HCT116 (cell line): Measurements from ENCODE around the gene ARHGEF37. TPM values are rescaled to one million over a fixed set of nuclear protein-coding genes. Genes with fewer than 3 reads are reported as not detected.

Experiments used
- ATAC-seq: fragments of 200-7000 bp; cut with Tn5 transposase; 2 replicates; pipeline ENCODE4 v1.9.1; 2020; ENCODE audit warnings: mild to moderate bottlenecking, moderate library complexity
- BruUV-seq: library from RNA; stranded (reverse); fragments of 400-500 nt; replicated peaks from 2 replicates; lab custom pipeline; 2021; lab: Mats Ljungman, UMichigan
- CTCF ChIA-PET: fragments of 300-600 bp; sonication (Branson Sonifier 250); formaldehyde crosslinking; loops from one replicate; lab custom pipeline; 2021; ENCODE audit warnings: antibody characterized with exemption; lab: Charles Lee
- POLR2A ChIA-PET: fragments of 300-600, 350-600 bp; sonication (Branson Sonifier 250); formaldehyde crosslinking; loops from one replicate; lab custom pipeline; 2021; ENCODE audit warnings: antibody characterized with exemption; lab: Charles Lee
- RAD21 ChIA-PET, 2 experiments: fragments of 300-600 bp; sonication (Branson Sonifier 250); formaldehyde crosslinking; loops; one replicate each; lab custom pipeline; 2023; ENCODE audit warnings: low total read pairs in 2 of 2; ENCODE audit not compliant: uncharacterized antibody in 2 of 2, unreplicated experiment in 2 of 2, low non-redundant PET in 1 of 2; lab: Charles Lee
- DNase-seq: peaks from one replicate; pipeline ENCODE4 v3.0.0-alpha.2; 2010; ENCODE audit warnings: low read depth, low spot score
- H2AFZ ChIP-seq: fragments of 200-600 bp; shearing (Covaris generic), sonication (generic); 2 replicates; pipeline ENCODE4 v1.6.1; 2017; ENCODE audit warnings: low read depth, mixed run types, mixed read lengths, antibody characterized with exemption, low read length; ENCODE audit not compliant: poor library complexity, severe bottlenecking
- H3K27ac ChIP-seq: 2 replicates; pipeline ENCODE4 v1.5.1; 2012; ENCODE audit warnings: low read depth, low read length
- H3K27me3 ChIP-seq: fragments of 200-600 bp; sonication (generic); 2 replicates; pipeline ENCODE4 v1.6.1; 2016; ENCODE audit warnings: mixed run types, low read length, mixed read lengths; ENCODE audit not compliant: insufficient read depth
- H3K36me3 ChIP-seq, 2 experiments: fragments of 200-500 bp in 1 of 2; fragments of 200-600 bp in 1 of 2; sonication (Bioruptor generic) in 1 of 2; sonication (generic) in 1 of 2; 2 replicates each; pipeline versions ENCODE4 v1.5.1 to v1.6.1; 2014 to 2016; ENCODE audit warnings: low read length in 2 of 2, inconsistent platforms in 1 of 2, mixed read lengths in 1 of 2, mixed run types in 1 of 2; ENCODE audit not compliant: insufficient read depth in 2 of 2, control insufficient read depth in 1 of 2
- H3K4me1 ChIP-seq, 2 experiments: fragments of 200-600 bp in 1 of 2; sonication (generic) in 1 of 2; 2 replicates each; pipeline versions ENCODE4 v1.5.1 to v1.6.1; 2012 to 2017; ENCODE audit warnings: low read length in 2 of 2, inconsistent platforms in 1 of 2, mild to moderate bottlenecking in 1 of 2, mixed read lengths in 1 of 2, mixed run types in 1 of 2, moderate library complexity in 1 of 2; ENCODE audit not compliant: insufficient read depth in 2 of 2, control insufficient read depth in 1 of 2
- H3K4me2 ChIP-seq: fragments of 200-600 bp; sonication (generic); 2 replicates; pipeline ENCODE4 v1.6.1; 2017; ENCODE audit warnings: mixed run types, low read length, mixed read lengths
- H3K4me3 ChIP-seq, 2 experiments: fragments of 200-600 bp in 1 of 2; sonication (generic) in 1 of 2; replicated peaks in 1 of 2; 2 replicates each; pipeline ENCODE4 v1.5.1; 2011 to 2016; ENCODE audit warnings: low read length in 2 of 2, control low read depth in 1 of 2, low read depth in 1 of 2, mild to moderate bottlenecking in 1 of 2, mixed read lengths in 1 of 2, mixed run types in 1 of 2
- H3K79me2 ChIP-seq: fragments of 200-600 bp; sonication (generic); 2 replicates; pipeline ENCODE4 v1.6.1; 2017; ENCODE audit warnings: mild to moderate bottlenecking, mixed run types, low read length, moderate library complexity, mixed read lengths; ENCODE audit not compliant: insufficient read depth
- H3K9ac ChIP-seq: fragments of 200-600 bp; sonication (generic); 2 replicates; pipeline ENCODE4 v1.6.1; 2016; ENCODE audit warnings: low read length, mixed read lengths
- H3K9me2 ChIP-seq: fragments of 200-600 bp; sonication (generic), shearing (Covaris generic); 2 replicates; pipeline ENCODE4 v1.6.1; 2017; ENCODE audit warnings: mixed run types, mild to moderate bottlenecking, moderate library complexity; ENCODE audit not compliant: insufficient read depth
- H3K9me3 ChIP-seq, 2 experiments: fragments of 200-500 bp in 1 of 2; fragments of 200-600 bp in 1 of 2; sonication (Bioruptor generic) in 1 of 2; sonication (generic) in 1 of 2; 2 replicates each; pipeline ENCODE4 v1.6.1; 2014 to 2017; ENCODE audit warnings: low read length in 2 of 2, mixed read lengths in 2 of 2, inconsistent platforms in 1 of 2, low read depth in 1 of 2, mild to moderate bottlenecking in 1 of 2, mixed run types in 1 of 2, moderate library complexity in 1 of 2; ENCODE audit not compliant: control insufficient read depth in 1 of 2, insufficient read depth in 1 of 2
- H4K20me1 ChIP-seq: fragments of 200-600 bp; sonication (generic), shearing (Covaris generic); 2 replicates; pipeline ENCODE4 v1.6.1; 2017; ENCODE audit warnings: mixed run types, mild to moderate bottlenecking, moderate library complexity; ENCODE audit not compliant: insufficient read depth
- CTCF ChIP-seq, 3 experiments: fragments of 200-600 bp in 1 of 3; sonication (generic) in 1 of 3; IDR thresholded peaks in 2 of 3; conservative IDR thresholded peaks in 1 of 3; 2 replicates each; pipeline ENCODE4 v1.5.1; 2012 to 2017; ENCODE audit warnings: low read depth in 2 of 3, low read length in 2 of 3, antibody characterized with exemption in 1 of 3, borderline replicate concordance in 1 of 3, control low read depth in 1 of 3, mild to moderate bottlenecking in 1 of 3, mixed read lengths in 1 of 3, mixed run types in 1 of 3, moderate library complexity in 1 of 3; ENCODE audit not compliant: insufficient read depth in 1 of 3
- EGR1 ChIP-seq: IDR thresholded peaks from 2 replicates; pipeline ENCODE4 v1.6.1; 2012; ENCODE audit warnings: low read depth
- ELF1 ChIP-seq: IDR thresholded peaks from 2 replicates; pipeline ENCODE4 v1.6.1; 2012; ENCODE audit warnings: low read depth, borderline replicate concordance
- EZH2phosphoT487 ChIP-seq: fragments of 200-600 bp; IDR thresholded peaks from 2 replicates; pipeline ENCODE4 v1.6.1; 2018; ENCODE audit warnings: antibody characterized with exemption, borderline replicate concordance
- FOSL1 ChIP-seq: IDR thresholded peaks from 2 replicates; pipeline ENCODE4 v1.6.1; 2012; ENCODE audit warnings: low read depth
- JUND ChIP-seq: IDR thresholded peaks from 2 replicates; pipeline ENCODE4 v1.6.1; 2012
- MAX ChIP-seq: IDR thresholded peaks from 2 replicates; pipeline ENCODE4 v1.6.1; 2012
- POLR2A ChIP-seq: IDR thresholded peaks from 2 replicates; pipeline ENCODE4 v1.7.0; 2011; ENCODE audit warnings: borderline replicate concordance; ENCODE audit not compliant: insufficient read depth, insufficient read length; ENCODE audit errors: extremely low read depth
- POLR2AphosphoS5 ChIP-seq: IDR thresholded peaks from 2 replicates; pipeline ENCODE4 v1.6.1; 2011; ENCODE audit warnings: mild to moderate bottlenecking, low read depth, low read length, moderate library complexity
- RAD21 ChIP-seq: IDR thresholded peaks from 2 replicates; pipeline ENCODE4 v1.6.1; 2012; ENCODE audit warnings: low read depth, mild to moderate bottlenecking
- SIN3A ChIP-seq: IDR thresholded peaks from 2 replicates; pipeline ENCODE4 v1.6.1; 2012; ENCODE audit warnings: low read depth
- SRF ChIP-seq: IDR thresholded peaks from 2 replicates; pipeline ENCODE4 v1.6.1; 2012; ENCODE audit warnings: low read depth
- ZBTB33 ChIP-seq: IDR thresholded peaks from 2 replicates; pipeline ENCODE4 v1.6.1; 2011; ENCODE audit warnings: mild to moderate bottlenecking, low read length, moderate library complexity; ENCODE audit not compliant: insufficient replicate concordance; ENCODE audit errors: extremely low read depth
- ZFX ChIP-seq: fragments of 450-650 bp; IDR thresholded peaks from 2 replicates; pipeline ENCODE4 v1.6.1; 2017
- ZNF274 ChIP-seq: fragments of 200-500 bp; sonication (Bioruptor generic); IDR thresholded peaks from 2 replicates; pipeline ENCODE4 v1.6.1; 2014; ENCODE audit warnings: mild to moderate bottlenecking, low read depth, low read length, inconsistent platforms
- intact Hi-C: fragments of 100-400 bp; cut with micrococcal nuclease; formaldehyde crosslinking; loops from 2 replicates; pipeline ENCODE4 v1.10.0; 2022
- total RNA-seq: library from RNA; stranded (reverse); gene quantifications from one replicate; pipeline ENCODE4 v1.2.1, GENCODE V29; 2021; ENCODE audit not compliant: unreplicated experiment

ARHGEF37 gene
- total RNA-seq, 1 experiment from 2014 or later, result 7.0 TPM

GRCh38 chr5:149636861-149637246 lies 55.6 kb downstream of the ARHGEF37 start (continued):
- no peak for TF ChIP-seq ZBTB33
- peak; percentile 100 for TF ChIP-seq RAD21
- TF ChIP-seq, all 23 proteins: peak for 2

GRCh38 chr5:149638136-149638535 lies 56.8 kb downstream of the ARHGEF37 start:
- no peaks in the 10 kb centered on the region for H4K20me1 ChIP-seq
- BruUV-seq, result no TSS peak
- CTCF ChIA-PET, result interaction anchor here (3.1 to 4.1 kb wide), 2 partner anchors 190 to 215 kb away, joined by 14 to 54 read pairs; no protein-coding TSS in a partner anchor
- RAD21 ChIA-PET, result interaction anchor here in 1 of 2 experiments (0.9 to 2.1 kb wide), 2 partner anchors 190 to 353 kb away, joined by 3 to 7 read pairs; no protein-coding TSS in a partner anchor
- H3K4me1 ChIP-seq, result peaks cover 6 to 22% of the 10 kb centered on the region in 2 experiments; a peak in 3 of 4 replicates
- H3K79me2 ChIP-seq, result no peaks in the 10 kb centered on the region
- no peaks in the 10 kb centered on the region for H3K36me3 ChIP-seq
- ATAC-seq (no peak), DNase-seq (no peak)
- H3K9me3 ChIP-seq, result no peaks in the 10 kb centered on the region
- H3K27me3 ChIP-seq, result no peaks in the 10 kb centered on the region
- H3K9ac ChIP-seq, result no peak overlapping the region
- H3K9me2 ChIP-seq, result no peaks in the 10 kb centered on the region
- intact Hi-C loops, result no loop called here
- H3K4me2 ChIP-seq, result no peak overlapping the region
- POLR2A ChIA-PET, result no interaction called here
- no peak overlapping the region for H3K4me3 ChIP-seq
- H3K27ac ChIP-seq, result no peak overlapping the region
- no peak overlapping the region for H2AFZ ChIP-seq
- no peak for TF ChIP-seq ZBTB33
- TF ChIP-seq ELF1, result no peak
- TF ChIP-seq RAD21, result no peak
- no peak for TF ChIP-seq ZFX
- no peak for TF ChIP-seq SRF
- TF ChIP-seq POLR2AphosphoS5, result no peak
- TF ChIP-seq POLR2A, result no peak
- TF ChIP-seq EZH2phosphoT487, result no peak
- no peak for TF ChIP-seq MAX
- TF ChIP-seq SIN3A, result no peak
- TF ChIP-seq ZNF274, result no peak
- no peak for TF ChIP-seq JUND
- no peak for TF ChIP-seq FOSL1
- no peak for TF ChIP-seq CTCF (IDR thresholded peaks at IDR 0.05 in 2 of 3, conservative IDR thresholded peaks at IDR 0.05 in 1 of 3; ENCODE audit: borderline replicate concordance in 1 of 3, insufficient read depth in 1 of 3, low read depth in 2 of 3, low read length in 2 of 3)
- no peak for TF ChIP-seq EGR1
